IMR-90 (cell line): ENCODE data around the gene VIPR2. TPM values are rescaled to one million over a fixed set of nuclear protein-coding genes. Genes with fewer than 3 reads are reported as not detected.

Experiments
- ATAC-seq: fragments of 200-7000 bp; cut with Tn5 transposase; 2 replicates; pipeline ENCODE4 v1.9.1; 2020; ENCODE audit warnings: low read depth, mild to moderate bottlenecking, moderate library complexity
- BruUV-seq: library from RNA; stranded (reverse); fragments of 400-500 nt; replicated peaks from 2 replicates; lab custom pipeline; 2021; lab: Mats Ljungman, UMichigan
- CTCF ChIA-PET: fragments of 300-600 bp; formaldehyde crosslinking; extraction: SDS; loops from one replicate; lab custom pipeline; 2021; ENCODE audit warnings: antibody characterized with exemption; lab: Yijun Ruan, JAX
- POLR2A ChIA-PET: fragments of 300-600 bp; sonication (Branson Sonifier 250); formaldehyde crosslinking; loops from one replicate; lab custom pipeline; 2022; ENCODE audit warnings: antibody characterized with exemption; ENCODE audit not compliant: unreplicated experiment; lab: Charles Lee
- DNase-seq: peaks from one replicate; pipeline ENCODE4 v3.0.0; 2013
- H2AFZ ChIP-seq: replicated peaks from 2 replicates; pipeline ENCODE3; 2013; ENCODE audit warnings: low read length, mild to moderate bottlenecking; ENCODE audit not compliant: poor library complexity
- H2AK5ac ChIP-seq: 2 replicates; pipeline ENCODE4 v1.6.1; 2013; ENCODE audit warnings: low read depth, low read length, inconsistent platforms
- H2AK9ac ChIP-seq: replicated peaks from 2 replicates; pipeline ENCODE3; 2013; ENCODE audit warnings: mild to moderate bottlenecking, low read depth, low read length, moderate library complexity; ENCODE audit not compliant: poor library complexity
- H2BK120ac ChIP-seq: 2 replicates; pipeline ENCODE4 v1.6.1; 2013; ENCODE audit warnings: low read depth, low read length, inconsistent platforms
- H2BK15ac ChIP-seq: 3 replicates; pipeline ENCODE4 v1.6.1; 2013; ENCODE audit warnings: low read depth, low read length, inconsistent platforms
- H2BK20ac ChIP-seq: 2 replicates; pipeline ENCODE4 v1.6.1; 2013; ENCODE audit warnings: low read depth, mild to moderate bottlenecking, inconsistent platforms, low read length, moderate library complexity
- H2BK5ac ChIP-seq: 2 replicates; pipeline ENCODE4 v1.6.1; 2013; ENCODE audit warnings: mild to moderate bottlenecking, low read depth, low read length, inconsistent platforms; ENCODE audit not compliant: poor library complexity, severe bottlenecking
- H3K14ac ChIP-seq: replicated peaks from 2 replicates; pipeline ENCODE4 v1.6.1; 2013; ENCODE audit warnings: low read depth, low read length, inconsistent platforms
- H3K18ac ChIP-seq: 2 replicates; pipeline ENCODE4 v1.6.1; 2013; ENCODE audit warnings: low read depth, low read length, control low read depth
- H3K23ac ChIP-seq: 2 replicates; pipeline ENCODE4 v1.6.1; 2013; ENCODE audit warnings: low read depth, low read length, inconsistent platforms
- H3K27ac ChIP-seq: 2 replicates; pipeline ENCODE4 v1.5.1; 2013; ENCODE audit warnings: mild to moderate bottlenecking, control low read depth, low read length; ENCODE audit not compliant: insufficient read depth
- H3K27me3 ChIP-seq: 2 replicates; pipeline ENCODE4 v1.6.1; 2013; ENCODE audit warnings: low read length; ENCODE audit not compliant: control insufficient read depth, insufficient read depth
- H3K36me3 ChIP-seq: 2 replicates; pipeline ENCODE4 v1.6.1; 2013; ENCODE audit warnings: low read length, mixed read lengths; ENCODE audit not compliant: control insufficient read depth, insufficient read depth
- H3K4ac ChIP-seq: 2 replicates; pipeline ENCODE4 v1.6.1; 2013; ENCODE audit warnings: low read depth, low read length, inconsistent platforms
- H3K4me1 ChIP-seq: 2 replicates; pipeline ENCODE4 v1.6.1; 2013; ENCODE audit warnings: low read length, mixed read lengths; ENCODE audit not compliant: control insufficient read depth, insufficient read depth
- H3K4me2 ChIP-seq: 2 replicates; pipeline ENCODE4 v1.6.1; 2013; ENCODE audit warnings: low read depth, mild to moderate bottlenecking, control low read depth, low read length, moderate library complexity
- H3K4me3 ChIP-seq: 2 replicates; pipeline ENCODE4 v1.5.1; 2013; ENCODE audit warnings: low read depth, mild to moderate bottlenecking, control low read depth, low read length, moderate library complexity; ENCODE audit not compliant: insufficient read depth
- H3K56ac ChIP-seq: 2 replicates; pipeline ENCODE4 v1.6.1; 2013; ENCODE audit warnings: low read length, inconsistent platforms; ENCODE audit not compliant: insufficient read depth; ENCODE audit errors: extremely low read depth
- H3K79me1 ChIP-seq, 2 experiments: 2 replicates each; pipeline ENCODE4 v1.6.1; 2013; ENCODE audit warnings: low read length in 2 of 2, inconsistent platforms in 1 of 2, low read depth in 1 of 2
- H3K9ac ChIP-seq: 2 replicates; pipeline ENCODE4 v1.6.1; 2013; ENCODE audit warnings: low read depth, low read length, control low read depth
- H3K9me1 ChIP-seq: 2 replicates; pipeline ENCODE4 v1.6.1; 2013; ENCODE audit warnings: low read length, inconsistent platforms; ENCODE audit not compliant: insufficient read depth
- H3K9me3 ChIP-seq: 2 replicates; pipeline ENCODE4 v1.6.1; 2013; ENCODE audit warnings: low read length; ENCODE audit not compliant: control insufficient read depth, insufficient read depth
- H4K20me1 ChIP-seq: 2 replicates; pipeline ENCODE4 v1.6.1; 2013; ENCODE audit warnings: low read length, inconsistent platforms; ENCODE audit not compliant: insufficient read depth
- H4K5ac ChIP-seq: 2 replicates; pipeline ENCODE4 v1.6.1; 2013; ENCODE audit warnings: mild to moderate bottlenecking, low read depth, low read length, control low read depth
- H4K8ac ChIP-seq, 2 experiments: 2 replicates each; pipeline ENCODE4 v1.6.1; 2013; ENCODE audit warnings: low read depth in 2 of 2, low read length in 2 of 2, control low read depth in 1 of 2, inconsistent platforms in 1 of 2
- H4K91ac ChIP-seq: 2 replicates; pipeline ENCODE4 v1.6.1; 2013; ENCODE audit warnings: low read depth, low read length, inconsistent platforms; ENCODE audit not compliant: insufficient read depth
- CHD1 ChIP-seq: IDR thresholded peaks from 2 replicates; pipeline ENCODE4 v1.6.1; 2012; ENCODE audit warnings: low read depth, low read length, improper control_type of control experiment
- CTCF ChIP-seq: conservative IDR thresholded peaks from 2 replicates; pipeline ENCODE4 v1.5.1; 2012; ENCODE audit warnings: mild to moderate bottlenecking, low read depth, low read length, improper control_type of control experiment
- ELK1 ChIP-seq: fragments of 150-350 bp; IDR thresholded peaks from 2 replicates; pipeline ENCODE4 v1.6.1; 2016; ENCODE audit warnings: low read depth, mild to moderate bottlenecking, low read length, moderate library complexity, borderline replicate concordance
- FOS ChIP-seq: fragments of 150-350 bp; IDR thresholded peaks from 2 replicates; pipeline ENCODE4 v1.6.1; 2016; ENCODE audit warnings: low read depth, low read length
- MAFK ChIP-seq: IDR thresholded peaks from 2 replicates; pipeline ENCODE4 v1.6.1; 2012; ENCODE audit warnings: low read depth, low read length, improper control_type of control experiment
- MAZ ChIP-seq: IDR thresholded peaks from 2 replicates; pipeline ENCODE4 v1.6.1; 2012; ENCODE audit warnings: low read depth, mild to moderate bottlenecking, low read length, improper control_type of control experiment, moderate library complexity, borderline replicate concordance
- MXI1 ChIP-seq: IDR thresholded peaks from 2 replicates; pipeline ENCODE4 v1.6.1; 2012; ENCODE audit warnings: low read depth, mild to moderate bottlenecking, low read length, moderate library complexity, borderline replicate concordance
- NFE2L2 ChIP-seq: fragments of 150-350 bp; IDR thresholded peaks from 2 replicates; pipeline ENCODE4 v1.6.1; 2016; ENCODE audit warnings: low read depth, mild to moderate bottlenecking, low read length
- RAD21 ChIP-seq: IDR thresholded peaks from 2 replicates; pipeline ENCODE4 v1.6.1; 2012; ENCODE audit warnings: low read length, improper control_type of control experiment
- RCOR1 ChIP-seq: IDR thresholded peaks from 2 replicates; pipeline ENCODE4 v1.6.1; 2012; ENCODE audit warnings: mild to moderate bottlenecking, low read length, improper control_type of control experiment; ENCODE audit not compliant: insufficient replicate concordance
- RFX5 ChIP-seq: IDR thresholded peaks from 2 replicates; pipeline ENCODE4 v1.8.0; 2012; ENCODE audit warnings: low read depth, mild to moderate bottlenecking, low read length, moderate library complexity
- SMC3 ChIP-seq: fragments of 150-350 bp; IDR thresholded peaks from 2 replicates; pipeline ENCODE4 v1.6.1; 2016; ENCODE audit warnings: low read depth, mild to moderate bottlenecking, antibody characterized with exemption, low read length, moderate library complexity
- USF2 ChIP-seq: fragments of 150-350 bp; IDR thresholded peaks from 2 replicates; pipeline ENCODE4 v1.6.1; 2017; ENCODE audit warnings: mild to moderate bottlenecking, antibody characterized with exemption, low read length, low read depth
- WGBS, 2 experiments: methylation state at CpG; one replicate each; pipeline versions ENCODE4 v1.1.5 to v1.1.7; 2013; ENCODE audit warnings: missing lambda C conversion rate in 2 of 2; ENCODE audit not compliant: insufficient read length in 1 of 2; ENCODE audit errors: extremely low coverage in 2 of 2; 5-methylcytosine and 5-hydroxymethylcytosine counted together
- dilution Hi-C: fragments of 300-500 bp; cut with HindIII; formaldehyde crosslinking; loops from one replicate; pipeline ENCODE4 v1.14.3; 2018; ENCODE audit warnings: low sequenced_read_pairs; ENCODE audit not compliant: unreplicated experiment
- in situ Hi-C: fragments of 300-500 bp; cut with MboI; formaldehyde crosslinking; loops from 3 replicates; pipeline ENCODE4 v1.14.3; 2019; ENCODE audit warnings: low sequenced_read_pairs, inconsistent platforms, mixed read lengths
- intact Hi-C: fragments of 100-400 bp; cut with micrococcal nuclease; formaldehyde crosslinking; loops from 2 replicates; pipeline ENCODE4 v1.10.0; 2022
- polyA plus RNA-seq, 3 experiments: library from polyadenylated mRNA; depleted of rRNA; stranded (reverse); fragments of >200 nt; gene quantifications; 2 replicates each; pipeline ENCODE4 v1.2.3, GENCODE V29; 2012; ENCODE audit warnings: low replicate concordance in 1 of 3
- total RNA-seq: library from RNA; depleted of rRNA; stranded (reverse); fragments of >200 nt; gene quantifications from 2 replicates; pipeline ENCODE4 v1.2.3, GENCODE V29; 2012

The VIPR2 gene
- total and polyA plus RNA-seq, 2 of the 4 experiments (the other 2 are of a cell fraction), result not detected

GRCh38 chr7:159179241-159179640 lies 34.6 kb upstream of the VIPR2 start:
- Histone ChIP-seq H2AK5ac (no peak overlapping the region), H2BK5ac (no peak overlapping the region), H3K4me1 (no peaks in the 10 kb centered on the region), H3K36me3 (no peaks in the 10 kb centered on the region), H2AK9ac (no peak overlapping the region), H4K8ac (no peak overlapping the region), H3K9ac (no peak overlapping the region), H3K79me1 (no peaks in the 10 kb centered on the region), H2BK15ac (no peak overlapping the region), H3K27me3 (no peaks in the 10 kb centered on the region), H3K14ac (no peak overlapping the region), H3K18ac (no peak overlapping the region), H2BK20ac (no peak overlapping the region), H3K4me3 (no peak overlapping the region), H3K4ac (no peak overlapping the region), H3K9me3 (peaks cover 12% of the 10 kb centered on the region; the same call in 1 of the 2 replicates), H4K20me1 (no peaks in the 10 kb centered on the region), H4K91ac (no peak overlapping the region), H2BK120ac (no peak overlapping the region), H4K5ac (no peak overlapping the region), H3K56ac (no peak overlapping the region), H3K9me1 (no peaks in the 10 kb centered on the region), H3K23ac (no peak overlapping the region), H3K27ac (no peak overlapping the region), H2AFZ (no peak overlapping the region), H3K4me2 (no peak overlapping the region)
- dilution Hi-C loops, result no loop called here
- in situ Hi-C loops, result no loop called here
- DNase-seq, result no peak
- ChIA-PET POLR2A (no interaction called here), CTCF (no interaction called here)
- BruUV-seq, result no TSS peak
- intact Hi-C loops, result no loop called here
- no peak for ATAC-seq
- TF ChIP-seq NFE2L2, result no peak
- no peak for TF ChIP-seq RAD21
- no peak for TF ChIP-seq MXI1
- no peak for TF ChIP-seq FOS
- TF ChIP-seq RCOR1, result no peak
- TF ChIP-seq ELK1, result no peak
- TF ChIP-seq MAFK, result no peak
- TF ChIP-seq SMC3, result no peak
- no peak for TF ChIP-seq MAZ
- no peak for TF ChIP-seq RFX5
- no peak for TF ChIP-seq USF2
- no peak for TF ChIP-seq CHD1
- no peak for TF ChIP-seq CTCF
- WGBS, 2 experiments, result 40% methylated on average over 2 of the region's 6 CpGs; no CpG with 5 or more reads in 1 of the 2 experiments
